Erythroblast (primary cell): Measurements from ENCODE around the gene HCRT.

ENCODE experiments used
- GATA1 ChIP-seq: IDR thresholded peaks from 2 replicates; pipeline ENCODE4 v1.6.1; 2011; ENCODE audit warnings: low read depth, mild to moderate bottlenecking, control low read depth, low read length, moderate library complexity
- POLR2A ChIP-seq: IDR thresholded peaks from 2 replicates; pipeline ENCODE4 v1.6.1; 2011; ENCODE audit warnings: mild to moderate bottlenecking, low read length

GRCh38 chr17:42138749-42139492 is 46.3 kb downstream of the HCRT start:
- no peak for TF ChIP-seq POLR2A
- TF ChIP-seq GATA1 = no peak
